ENCODE results near the gene RPL41.
A peak's percentile ranks its signal among the peaks of the same experiment; 100 is the strongest.
"Not testable (repeated sequence)": the region's sequence is repeated elsewhere in the genome, so short reads cannot be mapped to it uniquely, and the experiment has no call there.

The RPL41 gene
- 342 to 448 (median 408) reads per million in 4 experiments for total RNA-seq

- peak; percentile 90 for DNase-seq
Measured at GRCh38 chr12:56116267-56117081, at the start of gene RPL41. Gene RPL41 (plus strand): TSS chr12:56116633.

GRCh38 chr12:56071648-56072047 is 44.8 kb upstream of the RPL41 start:
- no peak for DNase-seq

GRCh38 chr12:56074396-56074795 is 42.0 kb upstream of the RPL41 start:
- no peak for DNase-seq

GRCh38 chr12:56077966-56078365 is 38.5 kb upstream of the RPL41 start:
- not testable (repeated sequence) for DNase-seq

- DNase-seq, result no peak
Measured at GRCh38 chr12:56078427-56078826, 38.0 kb upstream of the RPL41 start.

DNA sequence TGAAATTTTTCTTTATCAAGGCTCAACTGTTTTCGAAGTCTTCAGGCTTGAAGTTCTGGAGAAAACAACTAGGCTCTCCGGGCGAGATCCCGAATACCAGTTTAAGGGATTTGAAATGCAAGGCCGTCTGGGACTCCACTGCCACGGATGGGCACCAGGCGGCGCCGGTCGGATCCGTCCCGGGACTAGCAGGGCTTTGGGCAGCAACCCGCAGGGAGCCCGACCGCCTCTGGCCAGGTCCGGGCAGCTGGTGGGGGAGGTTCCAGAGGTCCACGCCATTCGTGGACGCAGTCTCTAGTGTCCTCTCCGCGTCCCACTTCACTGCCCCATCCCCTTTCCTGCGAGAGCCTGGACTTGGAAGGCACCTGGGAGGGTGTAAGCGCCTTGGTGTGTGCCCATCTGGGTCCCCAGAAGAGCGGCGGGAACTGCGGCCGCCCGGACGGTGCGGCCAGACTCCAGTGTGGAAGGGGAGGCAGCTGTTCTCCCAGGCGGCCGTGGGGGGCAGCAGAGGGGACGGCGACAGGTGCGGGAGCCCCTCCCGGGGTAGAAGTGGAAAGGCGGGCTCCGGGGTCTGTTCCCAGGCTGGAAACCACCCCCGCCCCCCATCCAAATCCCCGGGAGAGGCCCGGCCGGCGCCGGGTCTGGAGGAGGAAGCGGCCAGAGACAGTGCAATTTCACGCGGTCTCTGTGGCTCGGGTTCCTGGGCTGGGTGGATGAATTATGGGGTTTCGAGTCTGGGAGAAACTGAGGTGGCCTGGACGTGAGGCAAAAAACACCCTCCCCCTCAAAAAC is 37.3 kb upstream of the RPL41 start:
- DNase-seq, result peak; percentile 32

- DNase-seq, result peak; percentile 41
Measured at GRCh38 chr12:56079723-56080555, 36.5 kb upstream of the RPL41 start, which contains the start of gene ERBB3. Gene ERBB3 (plus strand): TSS chr12:56080165. CDS start chr12:56080301, 136 bp downstream.

DNA sequence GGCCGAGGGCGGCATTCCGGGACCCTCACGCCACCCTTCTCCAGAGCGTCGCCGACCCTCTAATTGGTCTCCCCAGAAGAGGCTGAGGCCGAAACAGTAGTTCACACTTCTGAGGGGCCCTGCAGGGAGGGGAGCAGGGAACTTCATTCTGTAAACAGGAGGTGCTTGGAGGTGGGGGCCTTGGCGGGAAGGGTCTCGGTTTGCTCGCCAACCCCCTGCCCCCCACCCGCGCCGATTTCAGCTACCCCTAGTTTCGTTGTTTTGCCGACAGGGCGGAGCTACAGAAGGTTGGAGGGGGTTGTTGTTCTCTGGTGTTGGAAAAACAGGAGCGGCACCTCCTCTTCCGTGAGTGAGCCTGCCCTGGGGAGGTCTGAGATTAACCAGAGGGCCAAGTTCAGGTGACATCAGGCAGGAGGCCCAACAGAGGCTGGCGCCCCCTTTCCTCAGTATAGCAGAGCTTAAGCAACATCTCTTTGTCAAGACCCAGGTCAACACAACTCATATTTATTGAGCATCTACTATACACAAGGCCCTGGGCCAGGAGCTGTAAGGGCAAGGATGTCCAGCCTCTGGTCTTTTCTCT is 35.8 kb upstream of the RPL41 start:
- DNase-seq, result no peak

GRCh38 chr12:56081393-56082347 is 34.8 kb upstream of the RPL41 start:
- no peak for DNase-seq

DNA sequence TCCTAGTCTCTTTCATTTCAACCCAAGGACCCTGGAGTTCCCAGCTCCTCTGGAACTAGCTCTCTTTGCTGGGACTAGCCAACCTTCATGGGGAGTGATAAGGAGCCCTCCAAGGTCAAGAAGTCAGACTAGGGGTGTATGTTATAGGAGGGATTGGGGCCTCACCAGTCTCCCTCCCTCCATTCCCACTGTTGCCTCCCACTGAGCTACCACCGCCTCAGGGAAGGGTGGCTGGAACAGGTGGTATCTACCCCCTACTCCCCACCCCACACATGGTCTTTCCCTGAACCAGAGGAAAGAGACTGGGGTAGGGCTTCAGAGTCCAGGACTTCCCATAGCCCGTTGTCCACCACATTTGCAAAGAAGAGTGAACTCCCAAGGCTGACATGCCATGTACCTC is 34.1 kb upstream of the RPL41 start:
- no peak for DNase-seq

GRCh38 chr12:56082967-56083366 is 33.5 kb upstream of the RPL41 start:
- no peak for DNase-seq

DNA sequence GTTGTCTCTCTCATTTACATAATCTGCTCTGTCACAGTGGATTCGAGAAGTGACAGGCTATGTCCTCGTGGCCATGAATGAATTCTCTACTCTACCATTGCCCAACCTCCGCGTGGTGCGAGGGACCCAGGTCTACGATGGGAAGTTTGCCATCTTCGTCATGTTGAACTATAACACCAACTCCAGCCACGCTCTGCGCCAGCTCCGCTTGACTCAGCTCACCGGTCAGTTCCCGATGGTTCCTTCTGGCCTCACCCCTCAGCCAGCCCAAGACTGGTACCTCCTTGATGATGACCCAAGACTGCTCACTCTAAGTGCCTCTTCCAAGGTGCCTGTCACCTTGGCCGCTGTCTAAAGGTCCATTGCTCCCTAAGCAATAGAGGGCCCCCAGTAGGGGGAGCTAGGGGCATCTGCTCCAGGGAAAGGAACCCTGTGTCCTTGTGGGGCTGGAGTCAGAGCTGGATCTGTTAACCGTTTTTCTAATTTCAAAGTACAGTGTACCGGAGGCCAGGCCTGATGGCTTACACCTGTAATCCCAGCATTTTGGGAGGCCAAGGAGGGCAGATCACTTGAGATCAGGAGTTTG is 31.4 kb upstream of the RPL41 start:
- DNase-seq, result no peak

DNA sequence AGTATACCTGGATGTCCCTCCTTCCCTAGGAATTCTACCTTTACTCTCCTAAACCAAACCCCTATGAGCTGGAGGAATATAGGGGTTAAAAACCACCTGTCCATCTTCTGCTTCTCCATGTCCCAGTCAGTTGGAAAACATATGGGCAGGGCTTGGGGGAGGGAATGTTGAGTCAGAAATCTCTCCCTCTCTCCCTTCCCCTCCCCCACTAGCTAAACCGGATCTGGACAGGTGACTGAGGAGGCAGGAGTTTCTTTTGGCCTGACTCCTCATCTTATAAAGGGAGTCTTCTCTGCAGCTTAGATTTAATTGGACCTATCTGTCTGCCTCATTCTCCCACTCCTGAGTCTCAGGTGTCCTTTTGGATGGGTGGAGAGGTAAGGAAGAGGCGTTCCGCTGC is 30.3 kb upstream of the RPL41 start:
- DNase-seq, result no peak

- no peak for DNase-seq
Measured at GRCh38 chr12:56086608-56087007, 29.8 kb upstream of the RPL41 start.

DNA sequence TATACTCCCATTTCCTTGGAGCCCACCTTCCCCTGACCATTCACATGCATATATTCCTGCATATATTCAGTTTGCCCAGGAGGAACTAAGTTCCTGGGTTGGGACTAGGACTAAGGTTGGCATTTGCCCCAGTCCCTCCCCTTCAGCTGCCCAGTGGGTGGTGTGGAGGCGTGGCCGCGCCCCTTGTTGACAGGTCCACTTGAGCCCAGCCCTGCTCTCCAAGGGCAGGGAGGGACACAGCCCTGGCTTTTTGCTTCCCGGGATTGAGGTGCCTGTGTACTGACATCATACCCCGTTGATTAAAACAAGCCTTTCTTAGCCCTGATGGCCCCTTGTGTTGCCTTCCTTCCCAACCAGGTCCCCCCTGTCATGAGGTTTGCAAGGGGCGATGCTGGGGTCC is 29.2 kb upstream of the RPL41 start:
- DNase-seq, result no peak

DNA sequence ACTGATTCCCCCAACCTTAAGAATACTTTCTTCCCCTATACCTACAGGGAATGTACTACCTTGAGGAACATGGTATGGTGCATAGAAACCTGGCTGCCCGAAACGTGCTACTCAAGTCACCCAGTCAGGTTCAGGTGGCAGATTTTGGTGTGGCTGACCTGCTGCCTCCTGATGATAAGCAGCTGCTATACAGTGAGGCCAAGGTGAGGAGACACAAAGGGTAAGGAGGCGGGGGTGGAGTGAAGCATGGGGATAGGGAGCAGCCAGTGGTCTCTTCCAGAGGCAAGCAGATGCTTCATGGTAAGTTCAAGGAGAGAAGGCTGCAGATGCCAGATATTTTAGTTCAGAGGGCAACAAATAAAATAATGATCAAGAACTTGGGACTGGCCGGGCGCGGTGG is 18.7 kb upstream of the RPL41 start:
- DNase-seq, result no peak

DNA sequence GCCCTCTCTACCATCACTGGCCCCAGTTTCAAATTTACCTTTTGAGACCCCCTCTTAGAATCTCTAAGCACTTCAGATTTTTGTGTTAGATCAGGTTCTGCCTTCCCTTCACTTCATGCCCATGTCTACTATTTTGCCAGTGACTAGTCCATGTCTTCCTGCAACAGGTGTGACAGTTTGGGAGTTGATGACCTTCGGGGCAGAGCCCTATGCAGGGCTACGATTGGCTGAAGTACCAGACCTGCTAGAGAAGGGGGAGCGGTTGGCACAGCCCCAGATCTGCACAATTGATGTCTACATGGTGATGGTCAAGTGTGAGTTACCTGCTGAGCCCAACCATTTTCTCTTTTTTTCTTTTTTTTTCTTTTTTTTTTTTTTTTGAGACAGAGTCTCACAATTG is 17.8 kb upstream of the RPL41 start:
- no peak for DNase-seq

DNA sequence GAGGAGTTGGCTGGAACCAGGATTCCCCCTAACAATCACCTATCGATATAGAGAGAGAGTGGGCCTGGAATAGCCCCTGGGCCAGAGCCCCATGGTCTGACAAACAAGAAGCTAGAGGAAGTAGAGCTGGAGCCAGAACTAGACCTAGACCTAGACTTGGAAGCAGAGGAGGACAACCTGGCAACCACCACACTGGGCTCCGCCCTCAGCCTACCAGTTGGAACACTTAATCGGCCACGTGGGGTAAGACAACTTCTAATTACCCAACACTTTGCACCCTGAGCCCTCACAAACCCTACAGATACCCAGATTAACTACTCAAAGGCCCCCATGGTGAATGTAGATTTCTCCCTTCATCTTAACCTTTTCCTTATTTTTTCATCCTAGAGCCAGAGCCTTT is 16.6 kb upstream of the RPL41 start:
- no peak for DNase-seq

DNA sequence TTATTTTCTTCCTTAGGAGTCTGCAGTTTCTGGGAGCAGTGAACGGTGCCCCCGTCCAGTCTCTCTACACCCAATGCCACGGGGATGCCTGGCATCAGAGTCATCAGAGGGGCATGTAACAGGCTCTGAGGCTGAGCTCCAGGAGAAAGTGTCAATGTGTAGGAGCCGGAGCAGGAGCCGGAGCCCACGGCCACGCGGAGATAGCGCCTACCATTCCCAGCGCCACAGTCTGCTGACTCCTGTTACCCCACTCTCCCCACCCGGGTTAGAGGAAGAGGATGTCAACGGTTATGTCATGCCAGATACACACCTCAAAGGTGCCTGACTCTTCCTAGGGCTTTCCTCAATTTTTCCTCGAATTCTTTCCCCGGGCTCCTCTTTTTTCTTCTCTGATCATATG is 15.4 kb upstream of the RPL41 start:
- DNase-seq, result no peak

DNA sequence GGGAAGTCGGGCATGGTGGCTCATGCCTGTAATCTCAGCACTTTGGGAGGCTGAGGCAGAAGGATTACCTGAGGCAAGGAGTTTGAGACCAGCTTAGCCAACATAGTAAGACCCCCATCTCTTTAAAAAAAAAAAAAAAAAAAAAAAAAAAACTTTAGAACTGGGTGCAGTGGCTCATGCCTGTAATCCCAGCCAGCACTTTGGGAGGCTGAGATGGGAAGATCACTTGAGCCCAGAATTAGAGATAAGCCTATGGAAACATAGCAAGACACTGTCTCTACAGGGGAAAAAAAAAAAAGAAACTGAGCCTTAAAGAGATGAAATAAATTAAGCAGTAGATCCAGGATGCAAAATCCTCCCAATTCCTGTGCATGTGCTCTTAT is 13.8 kb upstream of the RPL41 start:
- no peak for DNase-seq

GRCh38 chr12:56103066-56103711 is 13.2 kb upstream of the RPL41 start:
- no peak for DNase-seq

All from effector CD8-positive, alpha-beta T cell (primary cell).